Gastrocnemius medialis (tissue), 4 donors: Measurements from ENCODE around the gene CYP26A1. TPM values are rescaled to one million over a fixed set of nuclear protein-coding genes. Genes with fewer than 3 reads are reported as not detected.
A peak's percentile ranks its signal among the peaks of the same experiment; 100 is the strongest.

Experiments
- ATAC-seq, 2 donors: fragments of 150-250 bp; one replicate each; pipeline ENCODE4 v1.9.1; 2016
- DNase-seq, 2 donors: peaks; one replicate each; pipeline ENCODE4 v3.0.0-alpha.2; 2019
- H3K27ac ChIP-seq, 4 donors: fragments of 200-600 bp; sonication (generic); 1 replicate in 1 of 4; 2 replicates in 3 of 4; pipeline ENCODE4 v1.5.1; 2016 to 2018; ENCODE audit warnings: mild to moderate bottlenecking in 2 of 4, moderate library complexity in 1 of 4
- H3K27me3 ChIP-seq, 3 donors: fragments of 200-600 bp; sonication (generic) in 2 of 3; 1 replicate in 1 of 3; 2 replicates in 2 of 3; pipeline versions ENCODE4 v1.5.1 to v1.6.0; 2016 to 2019; ENCODE audit warnings: mild to moderate bottlenecking in 1 of 3, moderate library complexity in 1 of 3
- H3K36me3 ChIP-seq, 2 donors: fragments of 200-600 bp; sonication (generic) in 1 of 2; one replicate each; pipeline ENCODE4 v1.5.1; 2017 to 2018
- H3K4me1 ChIP-seq, 2 donors: fragments of 200-600 bp; sonication (generic) in 1 of 2; one replicate each; pipeline ENCODE4 v1.5.1; 2016 to 2017; ENCODE audit warnings: mild to moderate bottlenecking in 2 of 2
- H3K4me3 ChIP-seq, 4 donors: fragments of 200-600 bp; sonication (generic) in 3 of 4; 1 replicate in 1 of 4; 2 replicates in 3 of 4; pipeline ENCODE4 v1.5.1; 2016 to 2019; ENCODE audit warnings: mild to moderate bottlenecking in 2 of 4
- H3K9me3 ChIP-seq, 3 donors: fragments of 200-600 bp; sonication (generic) in 2 of 3; 1 replicate in 1 of 3; 2 replicates in 2 of 3; pipeline ENCODE4 v1.5.1; 2016 to 2019
- POLR2A ChIP-seq, 2 donors: fragments of 450-650 bp; IDR thresholded peaks; one replicate each; pipeline ENCODE4 v1.6.1; 2017; ENCODE audit warnings: antibody characterized with exemption in 2 of 2, mild to moderate bottlenecking in 2 of 2, moderate library complexity in 2 of 2
- in situ Hi-C, 4 donors: fragments of 200-750 bp; cut with MboI; loops; one replicate each; pipeline versions ENCODE4 v1.15.0 to v1.8.0; 2017; ENCODE audit warnings: low sequenced_read_pairs in 4 of 4
- intact Hi-C: fragments of 100-400 bp; cut with DNase I; formaldehyde crosslinking; loops from one replicate; pipeline ENCODE4 v1.15.1; 2023; ENCODE audit warnings: low total_unique reads
- total RNA-seq, 4 donors: library from RNA; depleted of rRNA; stranded (reverse); fragments of >200 nt; gene quantifications; one replicate each; pipeline versions ENCODE4 v1.1.0 to v1.2.3, GENCODE V29; 2016
- TF ChIP-seq, protein P1 (sequence below), 5 experiments: fragments of 450-650 bp in 3 of 5; fragments of 200-600 bp in 2 of 5; sonication (generic) in 2 of 5; IDR thresholded peaks in 4 of 5; conservative IDR thresholded peaks in 1 of 5; 1 replicate in 4 of 5; 2 replicates in 1 of 5; pipeline ENCODE4 v1.5.1; 2016 to 2019; ENCODE audit warnings: antibody characterized with exemption in 5 of 5, mild to moderate bottlenecking in 3 of 5, moderate library complexity in 3 of 5

The CYP26A1 gene
- total RNA-seq, 4 donors from 2014 or later, result not detected

DNA sequence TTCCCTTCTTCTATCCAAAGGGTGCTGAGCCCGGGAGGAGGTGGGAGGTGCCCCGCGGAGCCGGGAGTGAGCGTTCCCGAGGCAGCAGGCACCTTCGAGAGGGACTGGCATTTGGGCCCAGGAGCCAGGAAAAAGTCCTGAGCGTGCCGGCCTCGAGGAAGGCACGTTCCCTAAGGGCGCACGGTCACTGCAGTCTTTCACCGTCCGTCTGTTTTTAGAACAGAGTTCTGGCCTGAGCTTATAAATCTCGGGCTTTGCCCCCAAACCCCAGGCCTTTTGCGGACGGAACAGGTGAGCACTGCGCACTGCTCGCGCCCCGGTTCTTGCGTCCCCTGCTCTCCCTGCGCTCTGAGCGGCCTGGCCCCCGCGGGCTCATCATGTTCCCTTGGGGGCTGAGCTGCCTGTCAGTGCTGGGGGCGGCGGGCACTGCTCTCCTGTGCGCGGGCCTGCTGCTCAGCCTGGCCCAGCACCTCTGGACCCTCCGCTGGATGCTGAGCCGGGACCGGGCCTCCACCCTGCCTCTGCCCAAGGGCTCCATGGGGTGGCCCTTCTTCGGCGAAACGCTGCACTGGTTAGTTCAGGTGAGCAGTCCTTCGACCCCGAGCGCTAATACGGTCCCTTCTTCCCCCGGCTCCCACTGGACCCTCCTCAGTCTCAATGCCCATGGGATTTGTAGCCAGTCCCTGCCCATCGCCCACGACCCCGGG lies 12.7 kb upstream of the CYP26A1 start:
- TF ChIP-seq POLR2A (IDR thresholded peaks at IDR 0.05), result no peak
- TF ChIP-seq, protein P1, sequence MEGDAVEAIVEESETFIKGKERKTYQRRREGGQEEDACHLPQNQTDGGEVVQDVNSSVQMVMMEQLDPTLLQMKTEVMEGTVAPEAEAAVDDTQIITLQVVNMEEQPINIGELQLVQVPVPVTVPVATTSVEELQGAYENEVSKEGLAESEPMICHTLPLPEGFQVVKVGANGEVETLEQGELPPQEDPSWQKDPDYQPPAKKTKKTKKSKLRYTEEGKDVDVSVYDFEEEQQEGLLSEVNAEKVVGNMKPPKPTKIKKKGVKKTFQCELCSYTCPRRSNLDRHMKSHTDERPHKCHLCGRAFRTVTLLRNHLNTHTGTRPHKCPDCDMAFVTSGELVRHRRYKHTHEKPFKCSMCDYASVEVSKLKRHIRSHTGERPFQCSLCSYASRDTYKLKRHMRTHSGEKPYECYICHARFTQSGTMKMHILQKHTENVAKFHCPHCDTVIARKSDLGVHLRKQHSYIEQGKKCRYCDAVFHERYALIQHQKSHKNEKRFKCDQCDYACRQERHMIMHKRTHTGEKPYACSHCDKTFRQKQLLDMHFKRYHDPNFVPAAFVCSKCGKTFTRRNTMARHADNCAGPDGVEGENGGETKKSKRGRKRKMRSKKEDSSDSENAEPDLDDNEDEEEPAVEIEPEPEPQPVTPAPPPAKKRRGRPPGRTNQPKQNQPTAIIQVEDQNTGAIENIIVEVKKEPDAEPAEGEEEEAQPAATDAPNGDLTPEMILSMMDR (IDR thresholded peaks at IDR 0.05 in 4 of 5, conservative IDR thresholded peaks at IDR 0.05 in 1 of 5), result no peak
- peaks cover 0 to 3% of the 10 kb centered on the region in 2 donors for H3K4me1 ChIP-seq
- H3K27me3 ChIP-seq, result peaks cover 10 to 16% (median 12%) of the 10 kb centered on the region in 3 donors
- no peak overlapping the region for H3K27ac ChIP-seq
- intact Hi-C loops (no loop called here), in situ Hi-C loops (no loop called here)
- H3K36me3 ChIP-seq, result peaks cover 0 to 5% of the 10 kb centered on the region in 2 donors
- ATAC-seq (no peak), DNase-seq (no peak)
- H3K4me3 ChIP-seq, result no peak overlapping the region
- H3K9me3 ChIP-seq, result no peaks in the 10 kb centered on the region

DNA sequence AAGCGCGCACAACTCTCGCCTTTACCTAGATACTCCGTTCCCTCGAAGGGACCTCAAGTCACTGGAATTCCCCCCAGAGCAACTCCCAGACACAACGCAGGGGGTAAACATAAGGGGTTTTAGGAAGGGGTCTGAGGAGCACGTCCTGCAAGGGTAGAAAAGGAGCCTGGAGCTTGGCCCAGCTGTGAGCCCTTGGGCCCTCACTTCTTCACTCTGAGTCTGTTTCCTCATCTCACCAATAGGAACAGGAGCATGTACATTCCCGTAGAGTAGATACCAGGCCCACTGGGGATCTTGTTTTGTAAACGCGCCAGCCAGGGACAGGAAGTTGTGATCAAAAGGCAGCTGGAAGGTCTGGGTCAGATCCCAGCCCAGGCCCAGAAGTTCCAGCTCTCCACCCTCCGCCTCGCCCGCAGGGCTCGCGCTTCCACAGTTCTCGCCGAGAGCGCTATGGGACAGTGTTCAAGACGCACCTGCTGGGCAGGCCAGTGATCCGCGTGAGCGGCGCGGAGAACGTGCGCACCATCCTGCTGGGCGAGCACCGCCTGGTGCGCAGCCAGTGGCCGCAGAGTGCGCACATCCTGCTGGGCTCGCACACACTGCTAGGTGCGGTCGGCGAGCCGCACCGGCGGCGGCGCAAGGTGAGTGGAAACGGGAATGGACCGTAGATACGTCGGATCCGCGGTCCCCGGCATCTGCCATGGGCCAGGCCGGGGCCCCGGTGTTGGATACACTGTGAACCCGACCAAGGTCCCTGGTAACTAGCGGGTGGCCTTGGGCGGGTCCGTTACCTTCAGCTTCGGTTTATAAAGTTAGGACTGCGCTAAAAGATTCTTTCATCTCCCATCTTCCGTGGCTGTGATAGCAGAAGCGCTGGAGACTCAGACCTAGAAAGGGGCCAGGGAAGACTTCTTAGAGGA lies 11.8 kb upstream of the CYP26A1 start:
- ATAC-seq (no peak), DNase-seq (no peak)
- Histone ChIP-seq H3K36me3 (peaks cover 0 to 5% of the 10 kb centered on the region in 2 donors), H3K4me1 (peaks cover 0 to 3% of the 10 kb centered on the region in 2 donors), H3K27me3 (peaks cover 12 to 18% (median 17%) of the 10 kb centered on the region in 3 donors), H3K4me3 (peak overlapping the region in 3 of 4 donors; percentile 33 to 42 (median 37)), H3K9me3 (no peaks in the 10 kb centered on the region), H3K27ac (no peak overlapping the region)
- in situ Hi-C loops (no loop called here), intact Hi-C loops (no loop called here)
- TF ChIP-seq, protein P1 (IDR thresholded peaks at IDR 0.05 in 4 of 5, conservative IDR thresholded peaks at IDR 0.05 in 1 of 5), result no peak
- no peak for TF ChIP-seq POLR2A (IDR thresholded peaks at IDR 0.05)

GRCh38 chr10:93062514-93063143 lies 11.1 kb upstream of the CYP26A1 start:
- peak in 1 of 2 donors; percentile 35 for ATAC-seq
- H3K4me3 ChIP-seq, result peak overlapping the region in 3 of 4 donors; percentile 33 to 42 (median 37)
- peaks cover 0 to 3% of the 10 kb centered on the region in 2 donors for H3K4me1 ChIP-seq
- in situ Hi-C loops (no loop called here), intact Hi-C loops (no loop called here)
- H3K27ac ChIP-seq, result no peak overlapping the region
- no peaks in the 10 kb centered on the region for H3K9me3 ChIP-seq
- no peak for DNase-seq
- peaks cover 0 to 5% of the 10 kb centered on the region in 2 donors for H3K36me3 ChIP-seq
- peaks cover 14 to 22% (median 21%) of the 10 kb centered on the region in 3 donors for H3K27me3 ChIP-seq
- no peak for TF ChIP-seq POLR2A (IDR thresholded peaks at IDR 0.05)
- TF ChIP-seq, protein P1 (IDR thresholded peaks at IDR 0.05 in 4 of 5, conservative IDR thresholded peaks at IDR 0.05 in 1 of 5), result peak in 4 of 5 experiments; percentile 5 to 51 (median 30)

DNA sequence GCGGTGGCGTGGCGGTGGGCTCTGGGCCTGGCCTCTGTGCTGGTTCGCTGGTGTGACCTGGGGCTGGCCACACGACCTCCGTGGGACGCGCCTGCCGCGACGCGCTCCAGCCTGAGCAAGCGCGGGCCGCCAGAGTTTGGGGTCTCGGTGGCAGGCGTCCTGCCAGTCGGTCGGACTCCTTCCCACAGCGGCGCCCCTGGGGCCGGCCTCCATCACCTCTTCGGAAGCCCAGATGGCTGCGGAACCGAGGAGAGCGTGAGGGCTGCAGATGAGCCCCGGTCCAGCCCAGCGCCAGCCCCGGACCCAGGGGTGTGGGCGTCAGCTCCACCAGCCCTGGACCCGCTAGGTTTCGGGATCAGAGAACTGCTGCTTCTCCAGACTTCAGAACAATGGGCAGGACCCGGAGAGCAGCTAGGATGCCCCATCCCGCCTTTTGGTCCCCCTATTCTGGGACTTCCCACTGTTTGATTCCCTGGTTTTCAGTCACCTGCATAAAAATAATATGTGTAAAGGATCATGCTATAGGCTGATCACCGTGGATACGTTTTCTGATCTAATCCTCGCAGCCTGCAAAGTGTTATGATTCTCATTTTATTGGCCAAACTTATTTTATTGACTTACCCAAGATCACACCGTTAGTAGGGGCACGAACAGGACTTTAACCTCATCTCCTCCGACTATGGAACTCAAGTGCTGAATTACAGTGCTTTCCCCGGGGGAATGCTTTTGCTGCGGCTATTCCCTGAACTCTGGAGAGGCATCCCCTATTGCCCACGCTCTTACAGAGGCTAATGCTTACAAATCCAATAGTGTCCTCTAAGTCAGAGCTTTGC lies 10.3 kb upstream of the CYP26A1 start:
- peaks cover 21 to 29% (median 21%) of the 10 kb centered on the region in 3 donors for H3K27me3 ChIP-seq
- H3K27ac ChIP-seq, result no peak overlapping the region
- peaks cover 0 to 7% of the 10 kb centered on the region in 2 donors for H3K4me1 ChIP-seq
- H3K4me3 ChIP-seq, result no peak overlapping the region
- H3K36me3 ChIP-seq, result peaks cover 0 to 5% of the 10 kb centered on the region in 2 donors
- DNase-seq (no peak), ATAC-seq (no peak)
- intact Hi-C loops, result no loop called here
- TF ChIP-seq POLR2A (IDR thresholded peaks at IDR 0.05), result no peak
- TF ChIP-seq, protein P1 (IDR thresholded peaks at IDR 0.05 in 4 of 5, conservative IDR thresholded peaks at IDR 0.05 in 1 of 5), result no peak
- in situ Hi-C loops, result no loop called here
- H3K9me3 ChIP-seq, result no peaks in the 10 kb centered on the region
